GM18499 (cell line): Measurements from ENCODE around the gene DHX29.

Experiments
- ATAC-seq: cut with Tn5 transposase; IDR thresholded peaks from one replicate; pipeline ENCODE4 v1.9.1; 2021; ENCODE audit warnings: moderate number of reproducible peaks; ENCODE audit not compliant: insufficient read depth, unreplicated experiment

The DHX29 gene

DNA sequence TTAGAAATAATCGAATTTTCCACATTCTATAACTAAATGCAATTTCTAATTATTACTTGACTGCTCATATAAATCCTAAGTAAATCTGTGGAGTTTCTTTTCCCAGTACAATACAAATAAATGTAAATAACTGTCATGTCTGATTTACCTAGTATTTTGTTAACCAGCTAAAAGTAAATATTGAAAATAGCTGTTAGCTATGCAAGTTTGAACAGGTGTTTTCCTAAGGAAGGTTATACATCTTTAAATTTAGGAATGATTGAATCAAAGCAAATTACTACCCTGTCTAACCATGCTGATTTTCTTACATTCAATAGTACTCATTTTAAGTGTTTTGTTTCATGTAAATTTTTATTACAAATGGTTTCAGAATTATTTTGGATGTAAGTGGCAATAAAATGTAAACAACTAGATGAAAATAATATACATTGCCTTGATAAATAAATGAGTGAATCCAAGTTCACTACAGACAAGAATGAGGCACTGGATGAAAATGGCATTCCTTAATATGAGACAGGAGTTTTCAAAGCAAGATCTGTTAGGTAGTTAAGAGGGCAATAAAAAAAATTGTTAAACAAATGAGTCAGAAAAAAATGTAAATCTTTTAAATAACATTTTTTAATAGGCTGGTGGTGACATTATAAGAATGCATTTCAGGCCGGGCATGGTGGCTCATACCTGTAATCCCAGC, 96.2 kb downstream of the DHX29 start:
- ATAC-seq = no peak
